GM13976 (cell line): ENCODE data around the gene C17orf114.

Source experiments
- DNase-seq: peaks from one replicate; pipeline ENCODE4 v3.0.0; 2012; ENCODE audit warnings: low spot score
- CTCF ChIP-seq: IDR thresholded peaks from 2 replicates; pipeline ENCODE4 v1.5.1; 2012; ENCODE audit warnings: borderline replicate concordance, mild to moderate bottlenecking; ENCODE audit not compliant: insufficient read depth; ENCODE audit errors: extremely low read depth, missing control alignments, control extremely low read depth
- in situ Hi-C: fragments of 300-500 bp; cut with MboI; formaldehyde crosslinking; loops from one replicate; pipeline ENCODE4 v1.12.0; 2022; ENCODE audit warnings: low sequenced_read_pairs, mixed read lengths, inconsistent platforms; ENCODE audit not compliant: unreplicated experiment

The C17orf114 gene

GRCh38 chr17:4768298-4768697, 33.8 kb downstream of the C17orf114 start:
- no peak for TF ChIP-seq CTCF
- in situ Hi-C loops: no loop called here
- no peak for DNase-seq

GRCh38 chr17:4766723-4767122, 35.4 kb downstream of the C17orf114 start:
- TF ChIP-seq CTCF: no peak
- in situ Hi-C loops: no loop called here

GRCh38 chr17:4766201-4766600, 35.9 kb downstream of the C17orf114 start:
- no peak for DNase-seq
- no peak for TF ChIP-seq CTCF
- in situ Hi-C loops: no loop called here

More at GRCh38 chr17:4766723-4767122, 35.4 kb downstream of the C17orf114 start:
- DNase-seq: no peak

GRCh38 chr17:4764595-4764994, 37.5 kb downstream of the C17orf114 start:
- TF ChIP-seq CTCF: no peak
- in situ Hi-C loops: no loop called here
- DNase-seq: no peak

- TF ChIP-seq CTCF: no peak
- DNase-seq: no peak
- in situ Hi-C loops: no loop called here
These were observed 42.3 kb downstream of the C17orf114 start for GRCh38 chr17:4759776-4760236.

- no peak for TF ChIP-seq CTCF
- in situ Hi-C loops: no loop called here
These were observed 48.7 kb downstream of the C17orf114 start for GRCh38 chr17:4753392-4753791.

GRCh38 chr17:4751932-4752331, 50.2 kb downstream of the C17orf114 start:
- no peak for TF ChIP-seq CTCF
- no peak for DNase-seq
- in situ Hi-C loops: no loop called here

More at GRCh38 chr17:4753392-4753791, 48.7 kb downstream of the C17orf114 start:
- no peak for DNase-seq
